Stimulated activated naive CD8-positive, alpha-beta T cell treated with anti-CD3 and anti-CD28 coated beads, Interleukin-15, amount 100 ng/mL, for 72 hours (primary cell): ENCODE measurements around the gene MYO7B.

Experiments
- ATAC-seq: fragments of 150-1000 bp; cut with Tn5 transposase; 2 replicates; pipeline ENCODE4 v1.10.0; 2021; ENCODE audit warnings: mild to moderate bottlenecking, moderate library complexity
- DNase-seq, 2 donors: peaks; one replicate each; pipeline ENCODE4 v3.0.0; 2021 to 2022
- H3K27ac Mint-ChIP-seq, 2 donors: one replicate each; pipeline ENCODE4 v1.8.0; 2022; ENCODE audit warnings: mild to moderate bottlenecking in 2 of 2, mixed read lengths in 2 of 2, moderate library complexity in 2 of 2
- H3K27me3 Mint-ChIP-seq: one replicate; pipeline ENCODE4 v1.8.0; 2022; ENCODE audit warnings: mixed read lengths
- H3K4me1 Mint-ChIP-seq: one replicate; pipeline ENCODE4 v1.8.0; 2022; ENCODE audit warnings: mild to moderate bottlenecking, mixed read lengths
- H3K4me3 Mint-ChIP-seq, 2 donors: one replicate each; pipeline ENCODE4 v1.8.0; 2022; ENCODE audit warnings: mild to moderate bottlenecking in 2 of 2, mixed read lengths in 2 of 2, moderate library complexity in 1 of 2
- H3K9me3 Mint-ChIP-seq, 2 donors: one replicate each; pipeline ENCODE4 v1.8.0; 2022; ENCODE audit warnings: mixed read lengths in 2 of 2

MYO7B gene

DNA sequence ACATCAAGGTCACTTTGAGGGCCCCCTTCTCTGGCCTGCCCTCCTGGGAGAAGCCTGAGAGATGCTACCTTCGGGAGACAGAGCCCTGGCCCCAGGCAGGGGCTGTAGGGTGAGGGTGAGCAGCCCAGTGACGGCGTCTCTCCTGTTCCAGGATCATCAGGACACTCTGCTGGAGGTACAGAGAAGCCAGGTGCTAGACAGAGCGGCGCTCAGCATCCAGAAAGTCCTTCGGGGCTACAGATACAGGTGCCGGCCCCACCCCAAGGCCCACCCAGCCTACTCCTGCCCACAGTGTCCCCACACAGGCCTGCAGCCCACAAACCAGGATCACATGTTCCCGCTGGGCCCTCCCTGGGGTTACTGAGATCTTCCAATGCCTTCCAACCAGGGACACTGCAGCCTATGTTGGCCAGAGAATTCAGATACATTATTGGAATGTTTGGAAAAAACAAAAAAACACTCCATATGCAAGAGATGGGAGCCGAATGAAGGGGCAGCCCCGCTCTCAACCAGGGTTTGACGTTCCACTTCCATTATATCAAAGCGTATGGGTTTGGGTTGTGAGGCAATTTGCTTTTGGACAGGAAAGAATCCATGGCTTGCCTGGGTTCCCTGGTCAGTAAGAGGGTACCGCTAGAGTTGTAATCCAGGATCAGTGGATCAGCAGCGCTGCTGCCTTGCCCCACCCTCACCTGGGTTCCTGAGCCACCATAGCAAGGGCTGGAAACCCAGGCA is 61.0 kb downstream of the MYO7B start:
- Mint-ChIP-seq H3K27me3 (no peaks in the 10 kb centered on the region), H3K9me3 (peaks cover 0 to 1% of the 10 kb centered on the region in 2 donors), H3K4me3 (no peak overlapping the region), H3K27ac (no peak overlapping the region), H3K4me1 (peaks cover under 1% of the 10 kb centered on the region)
- ATAC-seq (no peak), DNase-seq (no peak)

DNA sequence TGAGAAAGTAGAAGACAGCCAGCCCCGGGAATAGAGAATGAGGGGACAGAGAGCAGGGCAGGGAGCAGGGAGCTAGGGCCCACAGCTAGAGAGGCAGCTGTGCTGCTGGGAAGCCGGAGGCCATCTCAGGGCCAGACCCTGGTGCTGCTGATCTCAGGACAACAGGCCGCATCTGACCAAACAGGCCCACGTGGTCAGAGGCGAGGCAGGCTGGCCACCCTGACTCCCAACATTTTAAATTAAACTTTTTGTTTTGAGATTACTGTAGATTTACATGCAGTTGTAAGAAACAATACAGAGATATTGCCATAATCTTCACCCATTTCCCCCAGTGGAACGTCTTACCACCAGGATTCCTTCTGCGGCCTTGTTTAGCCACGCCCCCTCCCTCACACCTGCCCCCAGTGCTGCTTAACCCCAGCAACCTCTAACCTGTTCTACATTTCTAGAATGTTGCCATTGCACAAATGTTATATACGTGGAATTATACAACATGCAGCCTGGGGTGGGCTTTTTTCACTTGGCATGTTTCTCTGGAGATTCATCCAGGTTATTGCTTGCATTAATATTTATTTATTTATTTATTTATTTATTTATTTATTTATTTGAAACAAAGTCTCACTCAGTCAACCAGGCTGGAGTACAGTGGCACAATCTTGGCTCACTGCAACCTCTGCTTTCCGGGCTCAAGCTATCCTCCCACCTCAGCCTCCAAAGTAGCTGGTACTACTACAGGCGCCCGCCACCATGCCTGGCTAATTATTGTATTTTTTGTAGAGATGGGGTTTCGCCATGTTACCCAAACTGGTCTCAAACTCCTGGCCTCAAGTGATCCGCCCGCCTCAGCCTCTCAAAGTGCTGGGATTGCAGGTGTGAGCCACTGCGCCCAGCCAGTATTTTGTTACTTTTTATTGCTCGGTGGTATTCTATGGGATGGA is 61.8 kb downstream of the MYO7B start:
- H3K27me3 Mint-ChIP-seq, result no peaks in the 10 kb centered on the region
- no peak overlapping the region for H3K4me3 Mint-ChIP-seq
- H3K4me1 Mint-ChIP-seq, result no peaks in the 10 kb centered on the region
- ATAC-seq (no peak), DNase-seq (no peak)
- no peak overlapping the region for H3K27ac Mint-ChIP-seq
- peaks cover 0 to 9% of the 10 kb centered on the region in 2 donors for H3K9me3 Mint-ChIP-seq

GRCh38 chr2:127597984-127598380 is 62.5 kb downstream of the MYO7B start:
- H3K27me3 Mint-ChIP-seq, result no peaks in the 10 kb centered on the region
- H3K4me1 Mint-ChIP-seq, result no peaks in the 10 kb centered on the region
- H3K9me3 Mint-ChIP-seq, result peaks cover 0 to 15% of the 10 kb centered on the region in 2 donors
- no peak overlapping the region for H3K4me3 Mint-ChIP-seq
- ATAC-seq, result no peak
- DNase-seq, result no peak
- H3K27ac Mint-ChIP-seq, result no peak overlapping the region

DNA sequence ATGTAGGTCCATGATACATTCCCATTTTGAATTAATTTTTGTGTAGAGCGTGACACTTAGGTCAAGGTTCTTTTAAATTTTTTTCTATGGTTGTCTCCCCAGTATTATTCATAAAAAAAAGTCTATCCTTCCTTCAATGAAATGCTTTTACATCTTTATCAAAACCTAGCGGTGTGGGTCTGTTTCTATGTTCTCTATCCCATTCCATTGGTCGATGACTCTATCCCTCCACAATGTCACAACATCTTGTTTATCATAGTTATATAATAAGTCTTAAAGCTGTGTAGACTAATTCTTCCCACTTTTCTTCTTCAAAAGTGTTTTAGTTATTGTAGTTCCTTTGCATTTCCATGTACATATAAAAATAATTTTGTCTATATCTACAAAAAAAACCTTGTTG is 63.2 kb downstream of the MYO7B start:
- DNase-seq (no peak), ATAC-seq (no peak)
- Mint-ChIP-seq H3K4me3 (no peak overlapping the region), H3K27me3 (no peaks in the 10 kb centered on the region), H3K4me1 (no peaks in the 10 kb centered on the region), H3K27ac (no peak overlapping the region), H3K9me3 (peaks cover 0 to 20% of the 10 kb centered on the region in 2 donors)

DNA sequence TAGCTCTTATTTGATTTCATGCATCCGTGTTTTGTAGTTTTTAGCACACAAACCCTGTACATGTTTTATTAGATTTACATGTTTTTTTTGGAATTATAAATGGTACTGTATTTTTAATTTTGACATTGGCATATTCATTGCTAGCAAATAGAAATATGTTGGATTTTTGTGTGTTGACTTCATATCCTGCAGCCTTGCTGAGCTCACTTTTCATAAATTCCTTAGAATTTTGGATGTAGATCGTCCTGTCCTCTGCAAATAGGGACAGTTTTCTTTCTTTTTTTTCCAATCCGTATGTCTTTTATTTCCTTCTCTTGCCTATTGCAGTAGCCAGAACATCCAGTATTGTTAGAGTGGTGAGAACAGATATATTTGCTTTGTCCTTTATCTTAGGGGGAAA is 63.7 kb downstream of the MYO7B start:
- Mint-ChIP-seq H3K4me1 (peaks cover 2% of the 10 kb centered on the region), H3K4me3 (no peak overlapping the region), H3K27ac (no peak overlapping the region), H3K9me3 (peaks cover 0 to 20% of the 10 kb centered on the region in 2 donors), H3K27me3 (no peaks in the 10 kb centered on the region)
- DNase-seq (no peak), ATAC-seq (no peak)

GRCh38 chr2:127604986-127605385 is 69.5 kb downstream of the MYO7B start:
- H3K27me3 Mint-ChIP-seq, result no peaks in the 10 kb centered on the region
- no peak overlapping the region for H3K27ac Mint-ChIP-seq
- no peak for ATAC-seq
- H3K4me1 Mint-ChIP-seq, result peaks cover 14% of the 10 kb centered on the region
- DNase-seq, result no peak
- H3K9me3 Mint-ChIP-seq, result peaks cover 0 to 20% of the 10 kb centered on the region in 2 donors
- no peak overlapping the region for H3K4me3 Mint-ChIP-seq

GRCh38 chr2:127605691-127606263 is 70.3 kb downstream of the MYO7B start:
- Mint-ChIP-seq H3K27ac (peak overlapping the region in 1 of 2 donors; percentile 83), H3K4me3 (no peak overlapping the region), H3K9me3 (peaks cover under 1 to 20% of the 10 kb centered on the region in 2 donors), H3K27me3 (no peaks in the 10 kb centered on the region), H3K4me1 (peaks cover 14% of the 10 kb centered on the region)
- ATAC-seq (no peak), DNase-seq (peak in 1 of 2 donors; percentile 4)

DNA sequence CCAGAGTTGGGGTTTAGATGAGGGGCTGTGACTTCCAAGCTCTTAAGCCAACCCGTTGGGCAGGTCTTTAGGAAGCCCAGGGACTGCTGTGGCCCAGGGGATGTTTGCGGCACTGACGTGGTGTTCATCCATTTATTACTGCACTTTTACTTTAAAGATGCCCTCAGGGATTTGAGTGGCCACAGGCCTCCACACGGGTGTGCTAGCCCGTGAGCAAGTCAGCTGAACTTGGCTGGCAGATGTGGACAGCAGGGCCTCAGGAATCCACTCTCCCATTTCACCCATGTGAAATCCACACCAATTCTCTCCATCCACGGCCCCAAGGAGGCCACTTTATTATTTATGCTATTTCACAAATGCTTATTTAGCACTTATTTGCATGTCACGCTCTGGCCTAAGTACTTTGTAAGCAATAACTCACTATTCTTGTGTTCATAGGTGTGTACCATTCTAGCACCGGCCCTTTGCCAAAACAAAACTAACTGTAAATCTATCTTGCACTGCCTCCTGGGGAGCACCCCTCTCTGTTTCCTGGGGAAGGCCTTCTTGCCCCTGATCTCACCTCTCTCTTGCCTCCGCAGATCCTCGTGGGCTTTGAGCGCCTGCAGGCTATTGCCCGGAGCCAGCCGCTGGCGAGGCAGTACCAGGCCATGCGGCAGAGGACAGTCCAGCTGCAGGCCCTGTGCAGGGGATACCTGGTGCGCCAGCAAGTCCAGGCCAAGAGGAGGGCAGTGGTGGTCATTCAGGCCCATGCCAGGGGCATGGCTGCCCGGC is 71.3 kb downstream of the MYO7B start:
- H3K4me1 Mint-ChIP-seq, result peaks cover 14% of the 10 kb centered on the region
- H3K27me3 Mint-ChIP-seq, result no peaks in the 10 kb centered on the region
- H3K27ac Mint-ChIP-seq, result no peak overlapping the region
- DNase-seq (peak in 1 of 2 donors; percentile 6), ATAC-seq (no peak)
- peaks cover 4 to 15% of the 10 kb centered on the region in 2 donors for H3K9me3 Mint-ChIP-seq
- no peak overlapping the region for H3K4me3 Mint-ChIP-seq

DNA sequence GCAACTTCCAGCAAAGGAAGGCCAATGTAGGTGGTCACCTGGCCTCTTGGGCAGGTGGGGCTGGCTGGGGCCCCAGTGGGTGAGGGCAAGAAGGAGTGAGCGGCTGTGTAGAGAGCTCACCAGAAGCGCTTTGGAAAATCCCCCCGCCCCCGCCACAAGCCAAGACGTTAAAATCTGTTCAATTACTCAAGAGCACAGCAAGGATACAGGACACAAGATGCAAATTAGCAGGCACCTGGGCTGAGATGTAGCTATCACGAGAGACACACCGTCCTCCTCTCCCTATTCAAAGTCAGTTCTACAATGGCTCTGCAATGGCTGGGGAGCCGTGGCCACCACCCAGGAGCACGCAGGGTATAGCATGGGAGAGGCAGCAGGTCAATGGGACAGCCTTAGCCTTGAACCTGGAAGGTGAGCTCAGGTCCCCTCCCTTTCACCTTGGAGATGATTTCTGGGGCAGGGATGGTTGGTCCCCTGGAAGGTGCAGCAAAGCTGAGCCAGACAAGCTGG is 72.0 kb downstream of the MYO7B start:
- peak in 1 of 2 donors; percentile 5 for DNase-seq
- no peak for ATAC-seq
- H3K4me1 Mint-ChIP-seq, result peaks cover 14% of the 10 kb centered on the region
- H3K9me3 Mint-ChIP-seq, result peaks cover 4 to 9% of the 10 kb centered on the region in 2 donors
- H3K27me3 Mint-ChIP-seq, result no peaks in the 10 kb centered on the region
- no peak overlapping the region for H3K4me3 Mint-ChIP-seq
- peak overlapping the region in 1 of 2 donors; percentile 31 for H3K27ac Mint-ChIP-seq

DNA sequence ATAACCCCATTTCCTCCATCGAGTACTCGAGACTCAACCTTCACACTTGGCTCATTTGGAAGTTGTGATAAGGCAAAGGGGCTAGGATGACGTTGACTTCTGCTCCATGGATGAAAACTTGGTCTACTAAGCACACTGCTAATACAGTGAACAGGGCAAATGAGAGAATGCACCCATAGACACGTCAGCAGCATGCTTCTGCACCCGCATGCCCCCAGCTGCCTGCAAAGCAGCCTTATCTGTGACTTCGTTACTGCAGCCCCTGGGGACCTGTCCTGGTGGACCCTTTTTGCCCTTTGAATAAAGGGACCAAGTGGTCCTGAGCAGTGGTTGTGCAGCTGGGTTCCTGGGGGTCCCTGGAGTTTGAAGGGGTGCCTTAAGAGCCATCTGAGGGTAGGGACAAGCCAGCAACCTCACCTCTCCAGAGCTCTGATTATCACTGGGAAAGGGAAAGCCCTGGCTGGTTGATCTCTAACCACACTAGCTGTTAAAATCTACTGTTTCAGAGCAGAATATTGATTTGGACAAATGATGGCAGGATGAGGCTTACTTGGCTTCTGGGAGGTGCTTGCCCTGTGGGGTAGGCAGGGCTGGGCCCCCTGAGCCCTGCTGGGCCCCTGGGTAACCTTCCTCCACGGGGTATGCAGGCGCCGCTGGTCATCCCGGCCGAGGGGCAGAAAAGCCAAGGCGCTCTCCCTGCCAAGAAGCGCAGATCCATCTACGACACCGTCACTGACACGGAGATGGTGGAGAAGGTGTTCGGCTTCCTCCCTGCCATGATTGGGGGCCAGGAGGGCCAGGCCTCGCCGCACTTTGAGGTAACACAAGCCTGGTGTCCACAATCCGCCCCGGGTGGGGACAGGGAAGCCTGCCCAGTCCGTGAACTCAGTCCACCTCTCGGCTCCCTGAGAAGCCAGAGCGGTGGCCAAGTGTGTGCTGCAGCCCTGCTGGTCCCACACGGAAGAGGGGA is 72.9 kb downstream of the MYO7B start:
- peak in 1 of 2 donors; percentile 7 for DNase-seq
- peaks cover 14% of the 10 kb centered on the region for H3K4me1 Mint-ChIP-seq
- ATAC-seq, result no peak
- no peak overlapping the region for H3K4me3 Mint-ChIP-seq
- no peaks in the 10 kb centered on the region for H3K27me3 Mint-ChIP-seq
- H3K27ac Mint-ChIP-seq, result no peak overlapping the region
- peaks cover 7 to 8% of the 10 kb centered on the region in 2 donors for H3K9me3 Mint-ChIP-seq

- Mint-ChIP-seq H3K27me3 (no peaks in the 10 kb centered on the region), H3K4me1 (peaks cover 13% of the 10 kb centered on the region), H3K4me3 (no peak overlapping the region), H3K9me3 (peaks cover 10 to 14% of the 10 kb centered on the region in 2 donors), H3K27ac (no peak overlapping the region)
- DNase-seq (peak in 1 of 2 donors; percentile 5), ATAC-seq (peak; percentile 37)
Observed at GRCh38 chr2:127609031-127609751, 73.7 kb downstream of the MYO7B start.

GRCh38 chr2:127609818-127610217 is 74.3 kb downstream of the MYO7B start:
- Mint-ChIP-seq H3K4me3 (no peak overlapping the region), H3K27ac (peak overlapping the region in 1 of 2 donors; percentile 9)
- ATAC-seq, result no peak

DNA sequence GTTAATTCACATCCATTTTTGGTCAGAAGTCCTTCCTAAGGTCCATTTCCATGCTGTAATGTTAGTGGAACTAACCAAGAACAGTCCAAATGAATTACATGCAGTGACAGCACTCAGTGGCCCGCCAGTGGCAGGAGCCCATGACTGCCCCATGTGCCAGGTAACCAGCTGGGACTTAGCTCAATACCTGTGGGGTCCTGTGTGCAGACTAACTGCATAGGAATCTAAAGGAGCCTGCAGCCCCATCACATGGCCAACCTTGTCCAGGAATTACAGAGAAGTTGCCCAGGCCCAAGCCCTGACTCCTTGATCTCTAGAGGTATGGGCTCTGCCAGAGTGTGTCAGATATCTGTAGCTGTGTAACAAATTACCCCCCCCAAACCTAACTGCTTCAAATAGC is 75.1 kb downstream of the MYO7B start:
- Mint-ChIP-seq H3K4me1 (peaks cover 10% of the 10 kb centered on the region), H3K9me3 (peaks cover 10 to 21% of the 10 kb centered on the region in 2 donors), H3K4me3 (no peak overlapping the region)

More at GRCh38 chr2:127609818-127610217, 74.3 kb downstream of the MYO7B start:
- no peaks in the 10 kb centered on the region for H3K27me3 Mint-ChIP-seq
- peaks cover 9% of the 10 kb centered on the region for H3K4me1 Mint-ChIP-seq
- H3K9me3 Mint-ChIP-seq, result peaks cover 10 to 20% of the 10 kb centered on the region in 2 donors
- DNase-seq, result no peak

More for the DNA sequence above, 75.1 kb downstream of the MYO7B start:
- Mint-ChIP-seq H3K27me3 (peaks cover under 1% of the 10 kb centered on the region), H3K27ac (no peak overlapping the region)
- ATAC-seq (no peak), DNase-seq (no peak)
